ENCODE data around the gene RASGEF1B. TPM values are rescaled to one million over a fixed set of nuclear protein-coding genes. Genes with fewer than 3 reads are reported as not detected.

Gene RASGEF1B
- total RNA-seq, 6 experiments from 2014 or later, result 22.9 to 51.9 (median 25.8) TPM

- 63% methylated on average over 2 of the region's 2 CpGs for WGBS (ENCODE audit: insufficient coverage, low coverage, low lambda C conversion rate, missing lambda C conversion rate)
- H3K4me1 ChIP-seq, result no peaks in the 10 kb centered on the region
- no peaks in the 10 kb centered on the region for H3K36me3 ChIP-seq
- H3K4me3 ChIP-seq, result no peak overlapping the region
- DNase-seq (no peak), ATAC-seq (peak in 2 of 4 donors; percentile 28 to 54)
- TF ChIP-seq CTCF (IDR thresholded peaks at IDR 0.05) (no peak), POLR2A (IDR thresholded peaks at IDR 0.05) (no peak)
- no peaks in the 10 kb centered on the region for H3K9me3 ChIP-seq
- intact Hi-C loops (cut with DNase I), result no loop called here
- H3K27ac ChIP-seq, result no peak overlapping the region
- H3K27me3 ChIP-seq, result no peaks in the 10 kb centered on the region
These were observed 18.9 kb upstream of the RASGEF1B start for GRCh38 chr4:81490403-81491160.

GRCh38 chr4:81486502-81486901 lies 14.8 kb upstream of the RASGEF1B start:
- intact Hi-C loops (cut with DNase I), result no loop called here
- Histone ChIP-seq H3K27ac (no peak overlapping the region), H3K27me3 (no peaks in the 10 kb centered on the region), H3K9me3 (no peaks in the 10 kb centered on the region), H3K4me3 (no peak overlapping the region), H3K36me3 (no peaks in the 10 kb centered on the region), H3K4me1 (no peaks in the 10 kb centered on the region)
- DNase-seq, result no peak
- ATAC-seq, result no peak
- TF ChIP-seq POLR2A (IDR thresholded peaks at IDR 0.05) (no peak), CTCF (IDR thresholded peaks at IDR 0.05) (no peak)
- 67% methylated on average over 1 of the region's 1 CpG for WGBS (ENCODE audit: insufficient coverage, low coverage, low lambda C conversion rate, missing lambda C conversion rate)

- TF ChIP-seq CTCF (IDR thresholded peaks at IDR 0.05), result no peak
- no peak for TF ChIP-seq POLR2A (IDR thresholded peaks at IDR 0.05)
- intact Hi-C loops (cut with DNase I), result no loop called here
- Histone ChIP-seq H3K4me1 (no peaks in the 10 kb centered on the region), H3K27me3 (no peaks in the 10 kb centered on the region), H3K36me3 (no peaks in the 10 kb centered on the region), H3K9me3 (no peaks in the 10 kb centered on the region), H3K4me3 (no peak overlapping the region), H3K27ac (no peak overlapping the region)
- WGBS (ENCODE audit: insufficient coverage, low coverage, low lambda C conversion rate, missing lambda C conversion rate), result 77% methylated on average over 5 of the region's 5 CpGs
- ATAC-seq (no peak), DNase-seq (no peak)
These were observed 13.7 kb upstream of the RASGEF1B start for GRCh38 chr4:81485310-81485980.

- Histone ChIP-seq H3K27ac (no peak overlapping the region), H3K4me1 (no peaks in the 10 kb centered on the region), H3K9me3 (no peaks in the 10 kb centered on the region), H3K36me3 (no peaks in the 10 kb centered on the region), H3K27me3 (no peaks in the 10 kb centered on the region), H3K4me3 (no peak overlapping the region)
- DNase-seq (no peak), ATAC-seq (peak in 3 of 4 donors; percentile 40 to 54 (median 43))
- 52% methylated on average over 3 of the region's 3 CpGs for WGBS (ENCODE audit: insufficient coverage, low coverage, low lambda C conversion rate, missing lambda C conversion rate)
- intact Hi-C loops (cut with DNase I), result no loop called here
- TF ChIP-seq CTCF (IDR thresholded peaks at IDR 0.05), result no peak
- no peak for TF ChIP-seq POLR2A (IDR thresholded peaks at IDR 0.05)
These were observed 10.6 kb upstream of the RASGEF1B start for GRCh38 chr4:81482326-81482725.

Data from right lobe of liver (tissue), 6 donors.